T1000 (cell line): ENCODE data around the gene BLMH.
A peak's percentile ranks its signal among the peaks of the same experiment; 100 is the strongest.

Experiments
- DNase-seq: peaks from one replicate; lab custom pipeline; 2025; ENCODE audit warnings: mixed read lengths; lab: John Stamatoyannopoulos, UW

BLMH gene

GRCh38 chr17:30308406-30308805 lies 16.7 kb upstream of the BLMH start:
- DNase-seq, result no peak

DNA sequence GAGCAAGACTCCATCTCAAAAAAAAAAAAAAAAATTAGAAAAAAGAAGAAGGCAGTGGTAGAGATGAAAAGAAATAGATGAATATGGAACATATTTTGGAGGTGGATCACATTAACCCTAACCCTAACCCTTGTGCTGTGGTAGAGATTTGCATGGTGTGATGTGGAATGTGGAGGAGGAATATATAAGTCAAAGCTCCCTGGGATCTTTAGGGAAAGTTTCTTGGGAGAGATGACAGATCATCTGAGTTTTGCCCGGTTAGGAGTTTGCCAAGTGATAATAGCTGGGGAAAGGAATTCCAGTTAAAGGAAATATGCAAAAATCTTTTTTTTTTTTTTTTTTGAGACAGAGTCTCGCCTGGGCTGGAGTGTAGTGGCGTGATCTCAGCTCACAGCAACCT lies 13.0 kb upstream of the BLMH start:
- no peak for DNase-seq

- no peak for DNase-seq
These were observed 10.5 kb upstream of the BLMH start for GRCh38 chr17:30302241-30302640.

DNA sequence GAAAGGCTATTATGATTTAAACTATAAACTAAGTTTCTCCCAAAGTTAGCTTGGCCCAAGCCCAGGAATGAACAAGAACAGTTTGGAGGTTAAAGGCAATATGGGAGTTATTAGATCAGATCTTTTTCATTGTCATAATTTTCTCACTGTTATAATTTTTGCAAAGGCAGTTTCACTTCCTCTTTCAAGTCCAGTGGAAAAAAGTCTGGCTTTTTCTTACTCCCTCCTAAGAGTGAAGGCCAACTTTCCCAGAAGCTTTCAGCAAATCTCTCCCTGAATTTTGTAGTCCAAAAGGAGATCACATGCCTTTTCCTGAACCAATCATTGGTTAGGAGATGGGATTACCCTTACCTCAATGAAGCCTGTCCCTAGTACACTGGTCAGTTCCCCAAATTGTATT lies 9.1 kb upstream of the BLMH start:
- DNase-seq, result no peak

- DNase-seq, result no peak
These were observed 7.3 kb upstream of the BLMH start for GRCh38 chr17:30299000-30299399.

DNA sequence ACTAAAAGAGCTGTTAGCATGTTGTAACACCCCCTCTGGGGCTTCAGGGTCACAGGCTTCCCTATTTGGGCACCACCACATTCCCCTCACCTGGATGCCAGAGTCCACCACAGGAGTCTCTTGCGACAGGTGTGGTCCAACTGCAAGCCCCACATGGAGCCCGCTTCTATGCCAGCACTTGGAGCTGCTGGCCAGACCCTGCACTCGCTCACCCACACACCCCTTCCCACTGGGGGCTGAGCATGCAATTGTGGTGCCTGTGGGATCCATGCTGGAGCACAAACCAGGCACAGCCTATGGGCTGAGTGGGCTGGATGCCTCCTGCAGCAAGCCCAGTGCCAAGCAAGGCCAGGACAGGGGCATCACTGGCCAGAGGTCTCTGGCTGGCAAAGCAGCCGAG lies 6.0 kb upstream of the BLMH start:
- no peak for DNase-seq

DNA sequence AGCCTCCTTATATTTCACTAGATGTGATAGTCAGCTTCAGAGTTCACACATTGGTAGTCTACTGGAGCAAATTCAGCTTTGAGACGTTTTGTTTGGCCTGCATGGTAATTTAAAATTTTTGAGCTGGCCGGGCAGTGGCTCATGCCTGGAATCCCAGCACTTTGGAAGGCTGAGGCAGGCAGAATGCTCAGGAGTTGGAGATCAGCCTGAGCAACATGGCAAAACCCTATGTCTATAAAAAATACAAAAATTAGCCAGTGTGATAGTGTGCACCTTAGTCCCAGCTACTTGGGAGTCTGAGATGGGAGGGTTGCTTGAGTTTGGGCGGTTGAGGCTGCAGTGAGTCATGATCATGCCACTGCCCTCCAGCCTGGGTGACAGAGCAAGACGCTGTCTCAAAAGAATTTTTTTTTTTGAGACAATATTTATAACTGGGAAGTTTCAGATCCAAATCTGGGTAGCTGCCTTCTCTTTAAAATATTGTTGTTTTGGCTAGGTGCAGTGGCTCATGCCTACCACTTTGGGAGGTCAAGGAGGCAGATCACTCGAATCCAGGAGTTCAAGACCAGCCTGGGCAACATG lies 4.8 kb upstream of the BLMH start:
- DNase-seq, result no peak

DNA sequence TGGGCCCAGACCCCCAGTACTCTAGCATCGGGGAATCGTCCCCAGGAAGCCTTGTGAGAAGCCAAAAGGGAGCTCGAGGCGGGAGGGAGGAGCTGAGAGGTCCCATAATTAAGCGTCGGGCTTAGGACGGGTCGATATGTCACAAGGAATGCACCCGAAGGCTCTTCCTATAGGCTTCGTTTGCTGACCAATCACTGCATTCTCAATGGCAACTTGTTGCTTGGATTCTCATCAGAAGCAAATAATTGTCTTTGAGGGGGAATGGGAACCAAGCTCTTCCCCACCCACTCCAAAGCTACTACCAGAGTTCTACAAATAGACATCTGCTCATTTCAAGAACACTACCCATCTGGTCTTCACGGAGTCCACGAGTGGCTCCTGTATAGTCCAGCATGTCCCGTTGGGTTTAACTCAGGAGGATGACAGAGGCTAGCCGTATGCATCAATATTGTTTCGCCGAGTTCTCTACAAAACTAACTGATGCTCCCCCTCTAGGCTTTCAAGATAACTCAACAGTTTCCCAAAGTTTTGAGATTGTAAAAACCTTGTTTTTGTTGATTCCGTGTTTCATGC lies 628 bp upstream of the BLMH start:
- DNase-seq, result no peak

DNA sequence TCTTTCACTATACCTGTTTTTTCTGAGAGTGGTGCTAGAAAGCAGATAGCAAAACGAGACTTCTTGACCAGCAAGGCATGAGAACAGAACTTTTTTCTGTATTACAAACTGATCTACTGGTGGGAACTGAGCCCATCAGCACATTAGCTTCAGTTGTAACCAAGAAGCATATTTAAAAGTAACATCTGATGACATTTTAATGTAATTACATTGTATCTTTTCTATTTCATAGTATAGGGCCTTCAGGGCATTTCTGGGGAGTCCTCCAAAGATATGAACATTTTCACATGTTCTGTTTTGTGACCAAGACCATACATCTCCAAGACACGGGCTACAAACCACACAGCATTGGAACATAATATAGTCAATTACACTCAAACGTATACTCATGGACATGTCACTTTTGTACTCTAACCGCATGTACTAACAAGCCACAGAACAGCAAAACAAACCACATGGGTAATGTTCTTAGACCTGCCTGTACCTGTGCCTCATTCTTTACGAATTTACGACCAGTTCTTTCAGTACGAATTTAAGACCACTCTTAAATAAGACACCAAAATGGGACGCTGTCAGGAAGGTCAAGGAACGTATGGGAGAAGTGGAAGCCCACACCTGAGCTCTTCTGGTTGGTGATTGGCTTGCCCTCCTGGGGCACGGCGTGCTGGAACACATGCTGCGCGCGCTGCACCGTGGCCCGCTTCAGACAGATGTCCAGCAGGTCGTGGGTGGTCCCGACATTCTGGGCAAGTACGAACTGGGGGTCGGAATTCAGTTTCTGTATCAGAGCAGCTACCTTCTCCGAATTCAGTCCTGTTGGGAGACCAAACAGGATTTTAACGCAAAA lies 825 bp downstream of the BLMH start:
- peak; percentile 56 for DNase-seq

DNA sequence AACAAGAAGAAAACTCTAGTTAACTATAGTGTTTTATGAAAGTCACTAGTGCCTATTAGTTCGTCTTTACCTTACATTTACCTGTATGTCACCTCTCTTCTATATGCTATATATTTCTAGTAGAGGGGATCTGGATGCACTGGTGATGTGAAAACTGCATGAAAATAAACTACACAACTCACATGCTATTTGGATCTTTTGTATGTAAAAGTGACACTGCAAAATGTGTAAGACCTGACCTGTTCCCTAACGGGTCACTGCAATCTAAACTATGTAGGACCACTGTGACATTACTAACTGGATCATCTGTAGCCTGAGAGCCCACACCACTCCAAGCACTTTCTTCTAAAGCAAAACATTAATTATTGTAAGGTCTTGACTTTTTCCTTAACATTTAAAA lies 1.7 kb downstream of the BLMH start:
- DNase-seq, result no peak

DNA sequence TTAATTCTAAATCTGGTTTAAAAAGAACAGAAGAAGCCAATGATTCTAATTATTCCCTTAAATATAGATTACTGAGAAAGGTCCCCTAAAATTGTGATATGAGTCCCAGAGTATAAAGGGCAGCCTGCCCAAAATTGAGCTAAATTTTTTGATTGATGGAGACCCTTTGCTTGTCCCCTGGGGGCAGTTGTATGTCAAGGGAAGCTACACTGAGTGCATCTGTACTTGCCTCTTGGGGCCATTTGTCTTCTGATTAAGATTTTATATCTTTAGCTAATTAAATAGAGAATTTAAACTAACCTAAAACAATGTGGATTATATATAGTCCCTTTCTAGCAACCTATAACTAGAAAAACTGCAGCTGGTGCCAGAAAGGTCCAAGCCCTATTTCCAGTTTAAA lies 12.6 kb downstream of the BLMH start:
- no peak for DNase-seq

DNA sequence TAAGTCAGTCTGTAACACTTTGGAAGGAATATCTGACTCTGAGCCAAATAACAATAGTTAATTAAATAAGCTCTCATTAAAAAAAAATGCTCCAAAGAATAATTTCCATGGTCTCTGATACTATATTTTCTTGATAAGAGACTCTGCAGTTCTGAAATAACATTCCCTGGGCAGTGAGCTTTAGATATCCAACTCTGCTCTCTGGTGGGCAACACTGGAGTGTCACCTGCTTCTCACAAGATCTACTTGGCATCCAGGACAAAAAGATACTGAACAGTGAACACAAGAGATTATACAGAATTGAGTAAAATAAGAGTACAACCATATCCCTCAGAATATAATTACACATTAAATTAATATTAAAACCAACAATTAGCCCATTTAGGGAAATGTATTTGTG lies 13.7 kb downstream of the BLMH start:
- no peak for DNase-seq

- no peak for DNase-seq
These were observed 15.8 kb downstream of the BLMH start for GRCh38 chr17:30275911-30276310.

DNA sequence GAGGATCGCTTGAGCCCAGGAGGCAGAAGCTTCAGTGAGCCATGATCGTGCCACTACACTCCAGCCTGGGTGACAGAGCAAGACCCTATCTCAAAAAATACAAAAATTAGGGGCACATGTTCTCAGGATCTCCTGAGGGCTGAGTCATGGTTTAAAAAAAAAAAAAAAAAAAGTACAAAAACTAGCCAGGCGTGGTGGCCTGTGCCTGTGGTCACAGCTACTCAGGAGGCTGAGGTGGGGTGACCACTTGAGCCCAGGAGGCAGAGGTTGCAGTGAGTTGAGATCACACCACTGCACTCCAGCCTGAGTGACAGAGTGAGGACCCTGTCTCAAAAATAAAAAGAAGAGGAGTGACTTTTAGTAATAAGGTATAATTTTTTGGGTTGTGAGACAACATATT lies 16.9 kb downstream of the BLMH start:
- DNase-seq, result no peak

GRCh38 chr17:30273373-30273772 lies 18.4 kb downstream of the BLMH start:
- no peak for DNase-seq

DNA sequence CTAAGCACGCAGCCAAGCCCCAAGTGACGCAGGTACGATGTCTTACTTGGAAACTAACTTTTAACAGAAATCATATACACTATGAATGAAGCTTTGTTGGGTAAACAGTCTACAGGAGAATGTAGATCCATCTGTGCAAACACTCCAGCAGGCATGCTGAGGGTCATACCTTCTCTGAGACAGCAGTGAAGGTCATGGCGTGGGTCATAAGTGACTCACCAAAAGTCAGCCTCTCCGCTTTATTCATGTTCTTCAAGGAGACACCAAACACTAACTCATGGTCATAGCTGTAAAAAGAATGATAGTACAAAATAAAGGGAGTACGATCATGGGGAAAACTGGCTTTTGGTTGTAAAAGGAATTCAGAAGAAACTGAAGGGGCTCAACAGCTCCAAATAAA lies 20.6 kb downstream of the BLMH start:
- DNase-seq, result no peak

- no peak for DNase-seq
These were observed 24.1 kb downstream of the BLMH start for GRCh38 chr17:30267625-30268024.

DNA sequence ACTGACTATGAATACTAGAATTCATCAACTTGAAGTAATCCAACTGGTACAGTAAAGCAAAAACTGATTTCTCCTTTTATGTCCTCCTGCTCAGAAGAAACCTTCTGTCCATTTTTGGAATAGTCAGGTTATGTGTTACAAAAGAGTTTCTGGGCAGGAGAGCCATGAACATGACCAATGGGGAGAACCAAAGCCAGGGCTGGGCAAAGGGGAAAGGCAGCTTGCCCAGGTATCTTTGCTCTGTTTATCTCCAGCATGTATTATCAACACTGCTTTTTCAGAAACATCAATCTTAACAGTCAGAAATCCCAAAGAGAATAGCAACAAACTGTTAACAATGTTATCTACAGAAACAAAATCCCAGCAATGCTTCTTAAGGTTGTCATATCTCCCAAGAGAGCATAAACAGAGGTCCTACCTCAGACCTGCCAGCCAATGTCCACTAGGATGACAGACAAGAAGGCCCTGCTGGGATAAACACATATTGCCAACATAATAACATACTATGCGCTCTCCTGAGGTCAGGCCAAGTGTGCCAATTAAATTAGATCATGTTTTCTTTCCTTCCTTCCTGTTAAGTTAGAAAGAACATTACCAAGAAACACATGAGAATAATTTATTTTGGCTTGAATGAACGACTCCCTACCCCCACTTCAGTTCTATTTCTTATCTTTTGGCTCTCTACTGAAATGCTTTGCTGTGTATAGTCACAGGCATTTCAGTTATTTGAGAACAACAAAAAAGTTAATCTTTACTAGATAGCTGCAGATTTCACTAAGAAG lies 28.0 kb downstream of the BLMH start:
- no peak for DNase-seq

- no peak for DNase-seq
These were observed 34.8 kb downstream of the BLMH start for GRCh38 chr17:30256756-30257506.

DNA sequence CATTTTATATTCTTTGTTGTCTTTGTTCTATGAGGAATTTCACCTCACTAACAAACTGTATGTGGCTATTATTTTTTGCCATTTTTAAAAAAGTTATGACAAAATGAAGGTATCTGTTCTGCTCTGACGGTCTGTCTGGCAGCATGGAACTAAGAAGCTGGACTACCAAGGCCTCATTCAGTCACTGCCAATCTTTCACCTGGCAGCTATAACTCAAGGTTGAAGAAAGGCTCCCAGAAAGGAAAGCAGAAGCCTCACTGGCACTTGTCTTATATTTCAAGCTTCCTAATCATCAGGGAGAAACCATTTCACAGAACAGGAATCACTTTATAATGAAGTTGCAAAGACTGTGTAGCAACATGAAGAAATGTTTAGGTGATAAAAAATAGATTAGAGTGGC lies 37.6 kb downstream of the BLMH start:
- DNase-seq, result no peak

DNA sequence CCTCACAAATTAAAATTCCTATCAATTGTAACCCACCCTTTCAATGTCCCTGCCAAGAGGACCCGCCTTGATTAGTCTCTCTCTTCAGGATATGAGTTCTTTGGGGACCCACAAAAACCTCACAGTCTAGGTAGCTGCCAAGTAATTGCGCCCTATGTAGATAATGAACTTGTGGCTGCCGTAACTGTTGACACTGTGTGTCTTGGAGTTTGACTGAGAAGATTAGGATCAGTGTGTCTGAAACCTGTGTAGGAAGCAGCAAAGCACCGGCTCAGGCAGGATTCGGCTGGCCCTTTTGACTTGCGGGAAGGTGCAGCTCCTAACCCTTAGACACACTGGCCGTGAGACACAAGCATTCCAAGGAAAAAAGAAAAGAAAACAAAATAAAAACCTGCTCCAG lies 38.4 kb downstream of the BLMH start:
- DNase-seq, result no peak

DNA sequence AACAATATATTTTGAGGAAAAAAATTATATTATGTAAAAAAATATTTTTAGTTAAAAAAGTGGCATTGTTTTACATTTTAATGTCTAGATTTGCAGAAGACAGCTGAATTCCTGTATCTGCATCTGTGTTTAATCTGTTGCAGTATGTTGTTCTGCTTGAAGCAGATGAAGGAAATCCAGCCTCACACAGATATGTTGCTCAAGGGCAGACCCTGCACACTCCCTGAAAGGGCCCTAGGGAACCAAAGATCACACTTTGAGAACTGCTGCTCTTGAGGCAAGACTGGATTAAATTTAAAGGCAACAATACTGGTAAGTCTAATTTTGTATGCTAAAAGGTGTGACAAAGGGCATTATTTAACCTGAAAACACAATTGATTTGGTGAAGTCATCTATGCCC lies 39.8 kb downstream of the BLMH start:
- no peak for DNase-seq
